ENCODE measurements around the gene LPXN. TPM values are rescaled to one million over a fixed set of nuclear protein-coding genes. Genes with fewer than 3 reads are reported as not detected.

The LPXN gene
- total RNA-seq, 1 donor from 2014 or later = 3.8 TPM

DNA sequence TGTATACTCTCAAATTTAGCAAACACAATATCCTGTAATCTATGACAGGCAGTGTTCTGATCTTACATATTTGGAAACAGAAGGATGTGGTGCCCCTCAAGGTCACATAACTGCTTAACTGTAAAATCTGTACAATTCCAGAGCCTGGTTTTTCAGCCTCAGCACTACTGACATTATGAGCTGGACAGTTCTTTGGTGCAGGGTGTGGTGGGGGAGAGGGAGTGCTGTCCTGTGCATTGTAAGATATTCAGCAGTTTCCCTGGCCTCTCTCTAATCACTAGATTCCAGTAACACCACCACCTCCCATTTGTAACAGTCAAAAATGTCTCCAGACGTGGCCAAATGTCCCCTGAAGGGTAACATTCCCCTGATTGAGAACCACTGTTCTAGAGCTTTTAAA is 65.9 kb downstream of the LPXN start:
- no peak overlapping the region for H3K4me3 Mint-ChIP-seq (ENCODE audit: unreplicated experiment)
- no peaks in the 10 kb centered on the region for H3K9me3 Mint-ChIP-seq (ENCODE audit: unreplicated experiment)
- DNase-seq = no peak
- no peak overlapping the region for H3K27ac Mint-ChIP-seq (ENCODE audit: unreplicated experiment)
- no peaks in the 10 kb centered on the region for H3K4me1 Mint-ChIP-seq (ENCODE audit: low read depth, unreplicated experiment)
- TF ChIP-seq, protein P1, sequence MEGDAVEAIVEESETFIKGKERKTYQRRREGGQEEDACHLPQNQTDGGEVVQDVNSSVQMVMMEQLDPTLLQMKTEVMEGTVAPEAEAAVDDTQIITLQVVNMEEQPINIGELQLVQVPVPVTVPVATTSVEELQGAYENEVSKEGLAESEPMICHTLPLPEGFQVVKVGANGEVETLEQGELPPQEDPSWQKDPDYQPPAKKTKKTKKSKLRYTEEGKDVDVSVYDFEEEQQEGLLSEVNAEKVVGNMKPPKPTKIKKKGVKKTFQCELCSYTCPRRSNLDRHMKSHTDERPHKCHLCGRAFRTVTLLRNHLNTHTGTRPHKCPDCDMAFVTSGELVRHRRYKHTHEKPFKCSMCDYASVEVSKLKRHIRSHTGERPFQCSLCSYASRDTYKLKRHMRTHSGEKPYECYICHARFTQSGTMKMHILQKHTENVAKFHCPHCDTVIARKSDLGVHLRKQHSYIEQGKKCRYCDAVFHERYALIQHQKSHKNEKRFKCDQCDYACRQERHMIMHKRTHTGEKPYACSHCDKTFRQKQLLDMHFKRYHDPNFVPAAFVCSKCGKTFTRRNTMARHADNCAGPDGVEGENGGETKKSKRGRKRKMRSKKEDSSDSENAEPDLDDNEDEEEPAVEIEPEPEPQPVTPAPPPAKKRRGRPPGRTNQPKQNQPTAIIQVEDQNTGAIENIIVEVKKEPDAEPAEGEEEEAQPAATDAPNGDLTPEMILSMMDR (IDR thresholded peaks at IDR 0.05; ENCODE audit: partially characterized antibody, unreplicated experiment) = no peak
- H3K36me3 Mint-ChIP-seq (ENCODE audit: unreplicated experiment) = no peaks in the 10 kb centered on the region
- peaks cover 4% of the 10 kb centered on the region for H3K27me3 Mint-ChIP-seq (ENCODE audit: unreplicated experiment)

DNA sequence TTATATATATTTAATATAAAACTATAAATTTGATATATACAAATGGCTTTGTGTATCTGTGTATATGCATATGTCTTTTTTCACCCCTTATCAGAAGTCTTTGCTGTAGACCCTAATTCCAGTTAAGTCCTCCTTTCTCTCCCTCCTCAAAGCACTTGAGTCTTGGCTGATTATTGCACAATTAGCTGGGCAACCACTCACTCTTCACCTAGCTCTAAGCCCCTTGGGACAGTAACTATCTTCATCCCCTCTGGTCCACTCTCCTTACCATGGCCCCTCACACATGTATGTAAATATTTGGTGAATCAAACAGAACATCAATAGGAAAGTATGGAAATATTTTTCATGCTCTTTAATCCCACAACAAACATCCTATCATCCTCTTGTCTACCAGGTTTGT is 66.8 kb downstream of the LPXN start:
- Mint-ChIP-seq H3K4me1 (ENCODE audit: low read depth, unreplicated experiment) (no peaks in the 10 kb centered on the region), H3K27ac (ENCODE audit: unreplicated experiment) (no peak overlapping the region)
- TF ChIP-seq, protein P1 (IDR thresholded peaks at IDR 0.05; ENCODE audit: partially characterized antibody, unreplicated experiment) = no peak

GRCh38 chr11:58508005-58508404 is 67.7 kb downstream of the LPXN start, which contains the start of gene OR5B21:
OR5B21 (minus strand) TSS chr11:58508105; CDS start chr11:58508105, 0 bp downstream.
- no peak within 1 kb of the TSS for H3K4me3 Mint-ChIP-seq (ENCODE audit: unreplicated experiment)
- TF ChIP-seq, protein P1 (IDR thresholded peaks at IDR 0.05; ENCODE audit: partially characterized antibody, unreplicated experiment) = no peak
- no peak for DNase-seq
- no peaks in the 10 kb centered on the region for H3K9me3 Mint-ChIP-seq (ENCODE audit: unreplicated experiment)
- H3K36me3 Mint-ChIP-seq (ENCODE audit: unreplicated experiment) = no peaks in the 10 kb centered on the region
- no peak within 1 kb of the TSS for H3K27ac Mint-ChIP-seq (ENCODE audit: unreplicated experiment)
- peaks cover 2% of the 10 kb centered on the region for H3K27me3 Mint-ChIP-seq (ENCODE audit: unreplicated experiment)
- H3K4me1 Mint-ChIP-seq (ENCODE audit: low read depth, unreplicated experiment) = no peaks in the 10 kb centered on the region

More for the DNA sequence above, 66.8 kb downstream of the LPXN start:
- H3K36me3 Mint-ChIP-seq (ENCODE audit: unreplicated experiment) = no peaks in the 10 kb centered on the region
- H3K27me3 Mint-ChIP-seq (ENCODE audit: unreplicated experiment) = peaks cover 4% of the 10 kb centered on the region
- no peaks in the 10 kb centered on the region for H3K9me3 Mint-ChIP-seq (ENCODE audit: unreplicated experiment)
- H3K4me3 Mint-ChIP-seq (ENCODE audit: unreplicated experiment) = no peak overlapping the region
- no peak for DNase-seq

DNA sequence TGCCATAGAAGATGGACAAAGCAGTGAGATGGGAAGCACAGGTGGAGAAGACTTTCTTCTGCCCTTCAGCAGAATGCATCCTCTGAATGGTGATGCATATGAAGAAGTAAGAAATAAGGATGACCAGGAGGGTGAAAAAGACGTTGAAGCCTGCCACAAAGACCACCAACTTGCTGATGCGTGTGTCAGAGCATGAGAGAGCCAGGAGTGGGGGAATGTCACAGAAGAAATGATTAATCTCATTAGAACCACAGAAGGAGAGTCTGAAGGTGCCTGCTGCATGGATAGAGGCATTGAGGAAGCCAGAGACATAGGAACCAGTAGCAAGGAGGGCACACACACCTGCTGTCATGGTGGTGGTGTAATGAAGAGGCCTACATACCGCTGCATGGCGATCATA is 68.3 kb downstream of the LPXN start:
- Mint-ChIP-seq H3K4me3 (ENCODE audit: unreplicated experiment) (no peak overlapping the region), H3K9me3 (ENCODE audit: unreplicated experiment) (no peaks in the 10 kb centered on the region), H3K36me3 (ENCODE audit: unreplicated experiment) (no peaks in the 10 kb centered on the region), H3K27ac (ENCODE audit: unreplicated experiment) (no peak overlapping the region), H3K27me3 (ENCODE audit: unreplicated experiment) (peaks cover 2% of the 10 kb centered on the region), H3K4me1 (ENCODE audit: low read depth, unreplicated experiment) (no peaks in the 10 kb centered on the region)
- no peak for DNase-seq
- TF ChIP-seq, protein P1 (IDR thresholded peaks at IDR 0.05; ENCODE audit: partially characterized antibody, unreplicated experiment) = no peak

DNA sequence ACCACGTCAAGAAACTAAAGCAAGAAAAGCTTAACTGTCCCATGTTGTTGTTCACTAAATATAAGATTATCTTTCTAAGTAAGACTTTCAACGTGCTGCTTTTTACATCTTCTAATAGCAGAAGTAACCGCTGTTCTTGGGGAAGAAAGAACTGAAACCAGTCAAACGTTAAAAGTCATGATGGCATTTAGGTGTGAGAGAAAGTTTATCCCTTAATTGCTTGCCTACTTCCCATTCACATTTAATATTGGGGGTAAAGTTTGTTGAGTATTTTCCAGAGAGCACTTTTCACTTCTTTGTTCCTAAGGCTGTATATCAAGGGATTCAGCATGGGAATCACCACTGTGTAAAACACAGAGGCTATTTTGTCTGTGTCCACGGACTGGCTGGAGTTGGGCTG is 68.7 kb downstream of the LPXN start:
- Mint-ChIP-seq H3K27ac (ENCODE audit: unreplicated experiment) (no peak overlapping the region), H3K4me3 (ENCODE audit: unreplicated experiment) (no peak overlapping the region), H3K9me3 (ENCODE audit: unreplicated experiment) (no peaks in the 10 kb centered on the region), H3K36me3 (ENCODE audit: unreplicated experiment) (no peaks in the 10 kb centered on the region), H3K4me1 (ENCODE audit: low read depth, unreplicated experiment) (no peaks in the 10 kb centered on the region), H3K27me3 (ENCODE audit: unreplicated experiment) (peaks cover 2% of the 10 kb centered on the region)
- TF ChIP-seq, protein P1 (IDR thresholded peaks at IDR 0.05; ENCODE audit: partially characterized antibody, unreplicated experiment) = no peak
- DNase-seq = no peak

Data from glutamatergic neuron (in vitro differentiated cells).